Measurements from ENCODE around the gene NPR3.

DNA sequence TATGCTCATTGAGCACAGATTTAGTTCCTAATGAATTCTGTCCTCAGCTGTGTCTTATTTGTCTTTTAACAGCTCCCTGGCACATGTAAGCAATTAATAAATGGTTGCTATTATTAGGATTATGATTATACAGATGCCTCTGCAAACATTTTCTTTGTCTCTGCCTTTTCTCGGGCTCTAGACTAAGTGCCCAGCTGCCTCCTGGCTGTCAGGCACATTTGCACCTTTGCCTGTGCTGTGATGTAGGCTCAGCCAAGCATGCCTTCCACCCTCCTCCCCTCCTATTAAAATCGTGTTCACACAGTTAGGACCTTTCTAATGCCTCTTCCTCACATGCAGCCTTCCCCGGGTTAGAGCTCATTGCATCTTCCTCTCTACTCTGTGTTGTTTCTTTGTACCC, 25.7 kb downstream of the NPR3 start:
- TF ChIP-seq CTCF (conservative IDR thresholded peaks at IDR 0.05; ENCODE audit: low read depth in 2 of 2) = no peak
- TF ChIP-seq CREB1 (CRISPR knock-in tag; IDR thresholded peaks at IDR 0.05; ENCODE audit: low read depth) = no peak
- no peak for TF ChIP-seq EZH2 (IDR thresholded peaks at IDR 0.05; ENCODE audit: low read depth, unreplicated experiment)
- TF ChIP-seq EZH2phosphoT487 (IDR thresholded peaks at IDR 0.05; ENCODE audit: unreplicated experiment) = no peak
- no peak for TF ChIP-seq POLR2AphosphoS5 (IDR thresholded peaks at IDR 0.05; ENCODE audit: low read depth)
- TF ChIP-seq REST (IDR thresholded peaks at IDR 0.05; ENCODE audit: unreplicated experiment) = no peak
- no peak for TF ChIP-seq ZNF331 (CRISPR knock-in tag; IDR thresholded peaks at IDR 0.05; ENCODE audit: low read depth)

All from GM23338 (cell line).